ENCODE results near the gene ALX4. TPM values are rescaled to one million over a fixed set of nuclear protein-coding genes. Genes with fewer than 3 reads are reported as not detected.

Gene ALX4
- total RNA-seq, 6 experiments from 2014 or later, result not detected

GRCh38 chr11:44305470-44306051 lies 4.4 kb downstream of the ALX4 start:
- WGBS (ENCODE audit: insufficient coverage, low coverage, low lambda C conversion rate, missing lambda C conversion rate), result 3% methylated on average over 17 of the region's 41 CpGs
- ATAC-seq (peak; percentile 41 to 78 (median 54)), DNase-seq (peak in 1 of 3 donors; percentile 54)
- H3K27me3 ChIP-seq, result peaks cover 0 to 29% of the 10 kb centered on the region in 2 donors
- no peak for TF ChIP-seq CTCF (IDR thresholded peaks at IDR 0.05)
- no peak for TF ChIP-seq POLR2A (IDR thresholded peaks at IDR 0.05)
- peaks cover 0 to 35% (median 4%) of the 10 kb centered on the region in 4 donors for H3K4me1 ChIP-seq
- no peak overlapping the region for H3K27ac ChIP-seq
- peak overlapping the region; percentile 52 to 70 (median 57) for H3K4me3 ChIP-seq
- no peaks in the 10 kb centered on the region for H3K9me3 ChIP-seq
- intact Hi-C loops (cut with DNase I), result no loop called here
- H3K36me3 ChIP-seq, result no peaks in the 10 kb centered on the region

- WGBS (ENCODE audit: insufficient coverage, low coverage, low lambda C conversion rate, missing lambda C conversion rate), result 8% methylated on average over 10 of the region's 10 CpGs
- no peak for ATAC-seq
- Histone ChIP-seq H3K9me3 (no peaks in the 10 kb centered on the region), H3K4me1 (peaks cover 0 to 31% (median 4%) of the 10 kb centered on the region in 4 donors), H3K27ac (no peak overlapping the region), H3K4me3 (peak overlapping the region; percentile 52 to 70 (median 57)), H3K27me3 (peaks cover 0 to 26% of the 10 kb centered on the region in 2 donors), H3K36me3 (no peaks in the 10 kb centered on the region)
- intact Hi-C loops (cut with DNase I), result no loop called here
- no peak for DNase-seq
- TF ChIP-seq CTCF (IDR thresholded peaks at IDR 0.05), result no peak
- no peak for TF ChIP-seq POLR2A (IDR thresholded peaks at IDR 0.05)
These were observed 4.9 kb downstream of the ALX4 start for GRCh38 chr11:44305026-44305469.

- Histone ChIP-seq H3K4me3 (no peak overlapping the region), H3K4me1 (peaks cover 0 to 24% (median 4%) of the 10 kb centered on the region in 4 donors), H3K27me3 (peaks cover 0 to 19% of the 10 kb centered on the region in 2 donors), H3K27ac (no peak overlapping the region), H3K36me3 (no peaks in the 10 kb centered on the region), H3K9me3 (no peaks in the 10 kb centered on the region)
- TF ChIP-seq POLR2A (IDR thresholded peaks at IDR 0.05) (no peak), CTCF (IDR thresholded peaks at IDR 0.05) (no peak)
- DNase-seq (no peak), ATAC-seq (peak in 1 of 4 donors; percentile 33)
- 4% methylated on average over 26 of the region's 71 CpGs for WGBS (ENCODE audit: insufficient coverage, low coverage, low lambda C conversion rate, missing lambda C conversion rate)
- intact Hi-C loops (cut with DNase I), result no loop called here
These were observed 5.6 kb downstream of the ALX4 start for GRCh38 chr11:44304091-44305025.

GRCh38 chr11:44303401-44303938 lies 6.5 kb downstream of the ALX4 start:
- 2% methylated on average over 16 of the region's 28 CpGs for WGBS (ENCODE audit: insufficient coverage, low coverage, low lambda C conversion rate, missing lambda C conversion rate)
- ATAC-seq, result no peak
- DNase-seq, result no peak
- H3K4me3 ChIP-seq, result no peak overlapping the region
- TF ChIP-seq POLR2A (IDR thresholded peaks at IDR 0.05) (no peak), CTCF (IDR thresholded peaks at IDR 0.05) (no peak)
- H3K9me3 ChIP-seq, result no peaks in the 10 kb centered on the region
- peaks cover 0 to 22% (median 4%) of the 10 kb centered on the region in 4 donors for H3K4me1 ChIP-seq
- no peak overlapping the region for H3K27ac ChIP-seq
- peaks cover 0 to 18% of the 10 kb centered on the region in 2 donors for H3K27me3 ChIP-seq
- H3K36me3 ChIP-seq, result no peaks in the 10 kb centered on the region
- intact Hi-C loops (cut with DNase I), result no loop called here
